GM19397 (cell line): Measurements from ENCODE around the gene CLPSL2.

ENCODE experiments used
- ATAC-seq: cut with Tn5 transposase; IDR thresholded peaks from one replicate; pipeline ENCODE4 v1.9.1; 2021; ENCODE audit warnings: mild to moderate bottlenecking, moderate library complexity; ENCODE audit not compliant: unreplicated experiment

The CLPSL2 gene

GRCh38 chr6:35786272-35786671 lies 9.9 kb downstream of the CLPSL2 start:
- no peak for ATAC-seq

DNA sequence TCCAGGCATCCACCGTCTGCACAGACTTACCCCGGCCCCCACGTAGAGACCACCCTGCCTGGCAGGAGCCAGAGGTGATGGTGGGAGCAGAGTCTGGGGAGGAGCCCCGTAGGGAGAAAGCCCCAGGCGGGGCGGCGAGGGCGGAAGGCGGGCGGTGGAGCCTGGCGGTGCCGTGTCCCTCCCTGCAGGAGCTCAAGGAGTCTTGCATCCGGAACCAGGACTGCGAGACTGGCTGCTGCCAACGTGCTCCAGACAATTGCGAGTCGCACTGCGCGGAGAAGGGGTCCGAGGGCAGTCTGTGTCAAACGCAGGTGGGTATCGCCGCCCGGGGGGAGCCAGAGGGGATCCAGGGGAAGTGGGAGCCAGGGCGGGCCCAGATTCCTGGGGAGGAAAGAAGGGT lies 10.4 kb downstream of the CLPSL2 start:
- no peak for ATAC-seq

DNA sequence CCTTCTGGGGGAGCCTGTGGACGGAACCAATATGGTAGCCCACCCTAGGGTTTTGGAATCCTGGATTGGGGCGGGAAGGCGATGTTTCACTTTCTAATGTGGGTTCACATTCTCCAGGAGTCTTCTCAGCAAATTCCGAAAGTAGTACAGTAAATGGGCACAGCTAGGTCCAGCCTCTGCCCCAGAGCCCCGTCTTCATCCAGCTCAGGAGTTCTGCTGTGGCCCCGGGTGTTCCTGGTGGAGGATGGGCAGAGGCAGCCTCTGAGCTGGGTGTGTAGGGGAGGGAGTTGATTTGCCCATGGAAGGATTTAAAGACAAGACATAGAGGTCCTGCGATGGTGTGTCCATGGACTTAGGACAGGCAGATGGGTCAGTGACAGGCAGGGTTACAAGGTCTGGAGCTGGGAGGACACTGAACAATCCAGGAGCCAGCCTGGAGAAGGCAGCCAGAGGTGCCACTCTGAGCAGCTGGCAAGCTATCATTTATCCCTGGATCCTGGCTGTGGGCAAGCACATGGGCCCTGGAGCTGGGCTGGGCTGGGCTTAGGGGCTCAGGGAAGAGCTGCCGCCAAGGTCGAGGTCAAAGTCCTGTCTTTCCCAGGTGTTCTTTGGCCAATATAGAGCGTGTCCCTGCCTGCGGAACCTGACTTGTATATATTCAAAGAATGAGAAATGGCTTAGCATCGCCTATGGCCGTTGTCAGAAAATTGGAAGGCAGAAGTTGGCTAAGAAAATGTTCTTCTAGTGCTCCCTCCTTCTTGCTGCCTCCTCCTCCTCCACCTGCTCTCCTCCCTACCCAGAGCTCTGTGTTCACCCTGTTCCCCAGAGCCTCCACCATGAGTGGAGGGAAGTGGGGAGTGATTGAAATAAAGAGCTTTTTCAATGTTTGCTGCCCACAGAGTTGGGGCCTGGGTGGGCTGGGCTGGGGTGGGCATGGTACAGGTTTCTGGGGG lies 11.1 kb downstream of the CLPSL2 start:
- ATAC-seq = no peak

DNA sequence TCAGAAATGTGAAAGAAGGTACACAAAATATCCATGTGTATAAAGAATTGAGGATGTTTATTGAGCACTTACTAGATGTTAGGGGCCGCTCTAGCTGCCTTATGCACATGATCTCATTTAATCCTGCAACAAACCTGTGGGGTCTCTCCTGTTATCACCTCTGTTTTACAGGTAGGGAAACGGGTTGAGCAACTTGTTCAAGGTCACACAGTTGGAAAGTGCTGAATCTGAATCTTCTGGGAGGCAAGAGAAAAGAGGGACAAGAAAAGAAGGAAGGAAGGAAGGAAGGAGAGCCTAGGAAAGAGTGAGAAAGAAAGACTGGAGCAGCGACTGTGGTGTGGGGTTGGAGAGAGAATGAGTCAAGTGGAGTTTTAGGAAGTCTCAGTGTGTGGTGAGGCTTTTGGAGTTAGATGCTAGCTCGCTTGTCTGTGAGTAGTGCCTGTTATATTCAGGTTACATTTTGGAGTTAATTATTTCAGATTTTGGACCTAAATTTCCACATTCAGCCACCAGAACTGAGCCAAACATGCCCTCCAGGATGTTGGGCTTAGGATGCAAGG lies 12.1 kb downstream of the CLPSL2 start:
- no peak for ATAC-seq

- ATAC-seq = no peak
These were observed 14.3 kb downstream of the CLPSL2 start for GRCh38 chr6:35790683-35791082.

GRCh38 chr6:35794536-35795452 lies 18.4 kb downstream of the CLPSL2 start:
- ATAC-seq = no peak

GRCh38 chr6:35795453-35796071 lies 19.2 kb downstream of the CLPSL2 start:
- ATAC-seq = no peak

DNA sequence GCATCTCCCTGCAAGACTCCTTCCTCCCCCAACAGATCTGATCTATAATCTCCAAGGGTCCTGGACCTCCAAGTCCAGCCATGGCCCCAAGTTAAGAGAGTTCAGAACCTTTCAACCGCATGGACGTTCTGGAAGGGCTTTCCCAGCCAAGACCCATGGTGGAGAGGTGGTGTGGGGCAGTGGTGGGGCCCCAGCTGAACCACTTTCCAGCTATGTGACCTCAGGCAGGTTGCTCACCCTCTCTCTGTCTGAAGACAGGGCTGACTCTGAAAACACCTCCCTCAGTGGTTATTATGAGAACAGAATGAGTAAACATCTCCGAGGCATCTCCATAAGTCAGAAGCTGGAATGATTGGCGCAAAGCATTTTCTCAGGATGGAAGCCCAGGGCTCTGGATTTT lies 19.8 kb downstream of the CLPSL2 start:
- ATAC-seq = no peak

DNA sequence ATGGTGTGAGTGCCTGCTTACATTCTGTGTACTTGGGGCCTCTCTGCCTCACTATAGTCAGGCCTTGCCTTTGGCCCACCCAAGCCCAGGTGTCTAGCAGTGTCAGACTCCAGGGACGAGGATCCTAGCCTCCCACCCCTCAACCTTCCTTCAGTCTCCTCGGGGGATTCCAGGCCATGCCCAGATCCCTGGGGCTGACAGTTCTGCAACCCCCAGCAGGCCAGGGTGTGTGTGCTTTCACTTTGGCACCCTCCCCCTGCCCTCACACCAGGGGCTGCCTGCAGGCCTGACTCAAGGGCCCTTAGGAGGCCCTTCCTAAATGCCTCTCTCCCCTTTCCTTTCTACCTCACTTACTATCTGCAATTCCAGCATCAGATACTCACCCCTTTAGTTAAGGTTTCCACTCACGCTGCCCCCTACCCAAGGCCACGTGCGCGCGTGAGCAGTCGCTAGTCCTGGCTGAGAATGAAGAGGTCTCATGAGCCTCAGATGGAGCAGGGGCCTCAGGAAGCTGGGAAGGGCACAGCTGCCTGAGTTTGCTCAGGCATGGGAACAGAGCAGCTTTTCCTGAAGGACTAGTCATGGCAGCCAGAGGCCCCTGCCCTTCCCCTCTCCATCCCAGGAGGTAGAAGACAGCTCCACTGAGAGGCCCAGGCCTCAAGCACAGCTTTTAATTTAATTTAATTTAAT lies 21.6 kb downstream of the CLPSL2 start:
- no peak for ATAC-seq

DNA sequence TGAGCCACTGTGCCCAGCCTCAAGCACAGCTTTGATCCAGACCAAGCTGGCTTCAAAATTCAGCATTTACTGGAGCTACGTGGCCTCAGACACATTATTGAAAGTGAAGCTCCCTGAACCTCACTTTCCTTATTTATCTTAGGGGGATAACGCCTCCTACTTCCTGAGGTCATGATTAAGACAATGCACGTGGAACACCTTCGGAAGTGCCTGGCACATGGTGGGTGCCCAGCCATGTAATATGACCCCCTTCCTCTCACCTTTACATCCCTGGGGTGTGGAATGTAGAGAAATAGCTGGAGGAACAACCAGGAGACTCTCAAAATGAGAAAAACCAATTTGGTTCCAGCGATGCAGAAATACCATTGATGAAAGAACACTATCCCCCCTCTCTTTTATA lies 22.3 kb downstream of the CLPSL2 start:
- ATAC-seq = no peak

GRCh38 chr6:35801148-35801547 lies 24.8 kb downstream of the CLPSL2 start:
- ATAC-seq = no peak

GRCh38 chr6:35804996-35805736 lies 28.8 kb downstream of the CLPSL2 start, which contains the start of gene LHFPL5:
LHFPL5 (plus strand) TSS chr6:35805352; CDS start chr6:35805671, 319 bp downstream.
- ATAC-seq = no peak

GRCh38 chr6:35808688-35809087 lies 32.3 kb downstream of the CLPSL2 start:
- no peak for ATAC-seq

GRCh38 chr6:35809809-35810208 lies 33.4 kb downstream of the CLPSL2 start:
- no peak for ATAC-seq

DNA sequence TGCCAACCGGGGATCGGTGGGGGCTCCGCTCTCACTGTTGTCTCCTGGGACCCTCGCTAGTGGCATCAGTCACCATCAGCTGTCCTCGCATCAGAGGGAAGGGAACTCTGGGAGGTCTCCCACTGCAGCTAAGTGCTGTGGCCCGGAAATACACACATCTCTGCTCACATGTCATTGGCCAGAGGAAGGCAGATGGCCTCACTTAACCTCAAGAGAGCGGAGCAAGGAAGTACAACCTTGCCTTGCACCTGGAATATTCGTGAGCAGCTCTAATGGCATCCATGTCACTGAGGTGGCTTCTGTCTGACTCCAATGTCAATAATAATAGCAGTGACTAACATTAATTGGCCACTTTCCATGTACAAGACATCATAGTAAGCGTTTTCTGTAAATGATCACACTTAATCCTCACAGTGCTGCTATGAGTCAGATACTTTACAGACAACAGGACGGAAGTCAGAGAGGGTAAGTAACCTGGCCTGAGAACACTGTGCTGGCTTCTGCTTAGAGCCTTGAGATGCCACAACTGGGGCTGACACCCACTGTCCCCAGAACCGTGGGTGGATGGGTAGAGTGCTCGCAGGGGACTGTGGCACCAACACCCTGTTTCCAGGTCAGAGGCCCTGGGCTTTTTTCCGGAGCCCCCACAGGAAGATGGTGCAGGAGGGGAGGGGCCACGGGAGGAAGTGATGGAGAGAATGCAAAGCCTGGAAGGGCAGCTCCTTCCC lies 34.7 kb downstream of the CLPSL2 start:
- no peak for ATAC-seq

DNA sequence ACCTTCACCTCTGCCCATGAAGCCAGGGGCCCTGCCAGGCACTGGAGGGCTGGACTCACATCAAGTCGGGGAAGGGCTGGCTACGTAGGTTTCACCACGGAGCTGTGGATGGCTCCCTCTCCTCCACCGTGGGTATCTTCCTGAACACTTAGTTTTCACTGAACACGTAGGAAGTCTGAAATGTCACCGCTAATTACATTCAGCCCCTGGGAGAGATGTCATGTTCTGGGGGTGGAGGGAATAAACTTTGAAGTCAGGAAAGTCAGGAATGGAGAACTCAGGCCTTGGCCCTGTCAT lies 35.2 kb downstream of the CLPSL2 start:
- no peak for ATAC-seq

GRCh38 chr6:35817515-35817914 lies 41.1 kb downstream of the CLPSL2 start:
- ATAC-seq = no peak

DNA sequence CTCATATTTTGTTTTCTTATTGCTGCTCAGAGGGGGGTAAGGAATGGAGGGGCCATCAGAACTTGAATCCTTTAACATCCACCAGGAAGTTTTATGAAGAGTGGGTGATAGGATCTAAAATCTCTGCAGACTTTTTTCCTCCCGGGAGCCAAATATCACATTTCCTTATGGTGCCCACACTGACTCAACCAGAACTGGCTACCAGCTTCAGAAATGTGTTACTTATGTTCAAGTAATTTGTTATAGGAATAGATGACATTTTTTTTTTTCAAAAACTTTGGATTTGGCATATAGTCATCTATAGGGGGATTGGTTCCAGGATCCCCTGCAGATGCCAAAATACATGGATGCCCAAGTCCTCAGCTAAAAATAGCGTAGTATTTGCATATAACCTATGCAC lies 47.2 kb downstream of the CLPSL2 start:
- no peak for ATAC-seq

GRCh38 chr6:35824552-35825192 lies 48.3 kb downstream of the CLPSL2 start:
- ATAC-seq = no peak
